ENCODE data around the gene OR2J2. TPM values are rescaled to one million over a fixed set of nuclear protein-coding genes. Genes with fewer than 3 reads are reported as not detected.

Gene OR2J2
- total and polyA plus RNA-seq, 4 donors, result not detected

DNA sequence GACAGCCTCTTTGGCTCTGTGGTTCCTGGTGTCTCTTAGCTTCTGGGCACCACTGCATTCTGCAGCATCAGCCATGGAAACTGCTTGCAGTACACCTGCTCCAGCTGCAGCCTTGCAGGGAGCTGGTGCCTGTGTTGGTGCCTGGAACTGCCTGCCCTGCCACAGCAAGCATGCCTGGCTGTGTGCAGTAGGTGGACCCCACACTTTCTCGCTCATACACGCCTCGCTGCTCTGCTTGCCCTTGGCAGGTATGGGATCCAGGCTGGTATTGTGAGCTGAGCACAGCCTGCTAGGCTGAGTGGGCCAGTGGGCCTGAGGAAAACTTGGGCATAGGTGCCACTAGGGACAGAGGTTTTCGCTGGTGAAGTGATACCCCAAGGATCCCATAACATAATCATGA lies 40.1 kb upstream of the OR2J2 start (continued):
- TF ChIP-seq, protein P1, sequence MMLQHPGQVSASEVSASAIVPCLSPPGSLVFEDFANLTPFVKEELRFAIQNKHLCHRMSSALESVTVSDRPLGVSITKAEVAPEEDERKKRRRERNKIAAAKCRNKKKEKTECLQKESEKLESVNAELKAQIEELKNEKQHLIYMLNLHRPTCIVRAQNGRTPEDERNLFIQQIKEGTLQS (IDR thresholded peaks at IDR 0.05), result no peak

DNA sequence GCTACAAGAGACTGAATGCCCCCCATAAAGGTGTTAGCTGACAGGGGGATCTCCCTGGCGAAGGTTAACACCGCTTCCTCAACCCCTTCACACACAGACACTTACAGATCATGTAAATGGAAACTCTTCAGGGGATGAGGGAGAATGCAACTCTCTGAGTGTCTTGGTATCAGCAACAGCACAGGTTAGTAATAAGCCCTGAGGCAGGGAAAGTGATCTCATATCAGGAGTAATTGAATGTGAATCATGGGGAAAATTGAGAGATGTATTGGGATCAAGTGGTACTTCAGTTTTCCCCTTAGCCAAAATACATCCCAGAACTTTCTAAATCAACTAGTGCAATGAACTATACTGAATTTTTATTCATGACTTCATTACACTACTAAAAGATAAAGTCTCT lies 39.0 kb upstream of the OR2J2 start:
- Histone ChIP-seq H3K4me3 (ENCODE audit: low read depth in 1 of 3, low read length in 3 of 3) (no peak overlapping the region), H3K36me3 (ENCODE audit: control insufficient read depth in 4 of 4, insufficient read depth in 3 of 4, low read depth in 1 of 4, low read length in 3 of 4) (no peaks in the 10 kb centered on the region), H3K9ac (ENCODE audit: low read depth in 1 of 2, low read length in 2 of 2) (no peak overlapping the region), H3K27ac (ENCODE audit: low read depth in 1 of 2, low read length in 2 of 2) (no peak overlapping the region), H3K9me3 (ENCODE audit: control insufficient read depth in 4 of 4, low read length in 3 of 4) (no peaks in the 10 kb centered on the region), H3K27me3 (ENCODE audit: control insufficient read depth in 4 of 4, insufficient read depth in 4 of 4, low read length in 3 of 4) (no peaks in the 10 kb centered on the region), H3K4me1 (ENCODE audit: control insufficient read depth in 4 of 4, insufficient read depth in 4 of 4, low read length in 3 of 4) (no peaks in the 10 kb centered on the region)
- DNase-seq (ENCODE audit: low spot score), result no peak
- TF ChIP-seq, protein P2, sequence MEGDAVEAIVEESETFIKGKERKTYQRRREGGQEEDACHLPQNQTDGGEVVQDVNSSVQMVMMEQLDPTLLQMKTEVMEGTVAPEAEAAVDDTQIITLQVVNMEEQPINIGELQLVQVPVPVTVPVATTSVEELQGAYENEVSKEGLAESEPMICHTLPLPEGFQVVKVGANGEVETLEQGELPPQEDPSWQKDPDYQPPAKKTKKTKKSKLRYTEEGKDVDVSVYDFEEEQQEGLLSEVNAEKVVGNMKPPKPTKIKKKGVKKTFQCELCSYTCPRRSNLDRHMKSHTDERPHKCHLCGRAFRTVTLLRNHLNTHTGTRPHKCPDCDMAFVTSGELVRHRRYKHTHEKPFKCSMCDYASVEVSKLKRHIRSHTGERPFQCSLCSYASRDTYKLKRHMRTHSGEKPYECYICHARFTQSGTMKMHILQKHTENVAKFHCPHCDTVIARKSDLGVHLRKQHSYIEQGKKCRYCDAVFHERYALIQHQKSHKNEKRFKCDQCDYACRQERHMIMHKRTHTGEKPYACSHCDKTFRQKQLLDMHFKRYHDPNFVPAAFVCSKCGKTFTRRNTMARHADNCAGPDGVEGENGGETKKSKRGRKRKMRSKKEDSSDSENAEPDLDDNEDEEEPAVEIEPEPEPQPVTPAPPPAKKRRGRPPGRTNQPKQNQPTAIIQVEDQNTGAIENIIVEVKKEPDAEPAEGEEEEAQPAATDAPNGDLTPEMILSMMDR (IDR thresholded peaks at IDR 0.05; ENCODE audit: low read depth, low read length, missing input control), result no peak
- TF ChIP-seq HNF4G (IDR thresholded peaks at IDR 0.05) (no peak), SP1 (IDR thresholded peaks at IDR 0.05) (no peak), RXRA (IDR thresholded peaks at IDR 0.05) (no peak), TAF1 (conservative IDR thresholded peaks at IDR 0.05) (no peak), HNF4A (conservative IDR thresholded peaks at IDR 0.05) (no peak)
- TF ChIP-seq, protein P3, sequence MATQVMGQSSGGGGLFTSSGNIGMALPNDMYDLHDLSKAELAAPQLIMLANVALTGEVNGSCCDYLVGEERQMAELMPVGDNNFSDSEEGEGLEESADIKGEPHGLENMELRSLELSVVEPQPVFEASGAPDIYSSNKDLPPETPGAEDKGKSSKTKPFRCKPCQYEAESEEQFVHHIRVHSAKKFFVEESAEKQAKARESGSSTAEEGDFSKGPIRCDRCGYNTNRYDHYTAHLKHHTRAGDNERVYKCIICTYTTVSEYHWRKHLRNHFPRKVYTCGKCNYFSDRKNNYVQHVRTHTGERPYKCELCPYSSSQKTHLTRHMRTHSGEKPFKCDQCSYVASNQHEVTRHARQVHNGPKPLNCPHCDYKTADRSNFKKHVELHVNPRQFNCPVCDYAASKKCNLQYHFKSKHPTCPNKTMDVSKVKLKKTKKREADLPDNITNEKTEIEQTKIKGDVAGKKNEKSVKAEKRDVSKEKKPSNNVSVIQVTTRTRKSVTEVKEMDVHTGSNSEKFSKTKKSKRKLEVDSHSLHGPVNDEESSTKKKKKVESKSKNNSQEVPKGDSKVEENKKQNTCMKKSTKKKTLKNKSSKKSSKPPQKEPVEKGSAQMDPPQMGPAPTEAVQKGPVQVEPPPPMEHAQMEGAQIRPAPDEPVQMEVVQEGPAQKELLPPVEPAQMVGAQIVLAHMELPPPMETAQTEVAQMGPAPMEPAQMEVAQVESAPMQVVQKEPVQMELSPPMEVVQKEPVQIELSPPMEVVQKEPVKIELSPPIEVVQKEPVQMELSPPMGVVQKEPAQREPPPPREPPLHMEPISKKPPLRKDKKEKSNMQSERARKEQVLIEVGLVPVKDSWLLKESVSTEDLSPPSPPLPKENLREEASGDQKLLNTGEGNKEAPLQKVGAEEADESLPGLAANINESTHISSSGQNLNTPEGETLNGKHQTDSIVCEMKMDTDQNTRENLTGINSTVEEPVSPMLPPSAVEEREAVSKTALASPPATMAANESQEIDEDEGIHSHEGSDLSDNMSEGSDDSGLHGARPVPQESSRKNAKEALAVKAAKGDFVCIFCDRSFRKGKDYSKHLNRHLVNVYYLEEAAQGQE (IDR thresholded peaks at IDR 0.05), result no peak
- 73% methylated on average over 2 of the region's 2 CpGs for WGBS

DNA sequence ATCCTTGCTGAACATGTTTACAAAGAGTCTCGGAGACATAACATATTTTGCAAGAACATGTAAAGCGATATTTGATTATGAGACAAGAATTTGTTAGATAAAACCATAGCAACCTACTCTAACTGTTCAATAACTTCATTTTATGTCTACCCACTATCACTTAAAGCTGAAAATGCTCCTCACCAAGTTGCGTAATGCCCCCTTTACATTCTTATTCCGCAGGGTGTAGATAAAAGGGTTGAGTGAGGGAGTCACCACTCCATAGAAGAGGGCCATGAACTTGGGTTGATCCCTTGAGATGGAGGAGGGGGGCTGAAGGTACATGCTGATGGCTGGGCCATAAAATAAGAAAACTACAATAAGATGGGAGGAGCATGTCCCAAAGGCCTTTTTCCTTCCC lies 33.0 kb upstream of the OR2J2 start:
- H3K4me1 ChIP-seq (ENCODE audit: control insufficient read depth in 4 of 4, insufficient read depth in 4 of 4, low read length in 3 of 4), result no peaks in the 10 kb centered on the region
- no peak for TF ChIP-seq NR2F2 (IDR thresholded peaks at IDR 0.05)
- no peak for TF ChIP-seq FOXA1 (IDR thresholded peaks at IDR 0.05)
- WGBS, result 92% methylated on average over 4 of the region's 4 CpGs
- no peak overlapping the region for H3K9ac ChIP-seq (ENCODE audit: low read depth in 1 of 2, low read length in 2 of 2)
- H3K9me3 ChIP-seq (ENCODE audit: control insufficient read depth in 4 of 4, low read length in 3 of 4), result no peaks in the 10 kb centered on the region
- no peaks in the 10 kb centered on the region for H3K36me3 ChIP-seq (ENCODE audit: control insufficient read depth in 4 of 4, insufficient read depth in 3 of 4, low read depth in 1 of 4, low read length in 3 of 4)
- no peak for DNase-seq (ENCODE audit: low spot score)
- H3K4me3 ChIP-seq (ENCODE audit: low read depth in 1 of 3, low read length in 3 of 3), result no peak overlapping the region
- H3K27me3 ChIP-seq (ENCODE audit: control insufficient read depth in 4 of 4, insufficient read depth in 4 of 4, low read length in 3 of 4), result no peaks in the 10 kb centered on the region
- no peak overlapping the region for H3K27ac ChIP-seq (ENCODE audit: low read depth in 1 of 2, low read length in 2 of 2)

DNA sequence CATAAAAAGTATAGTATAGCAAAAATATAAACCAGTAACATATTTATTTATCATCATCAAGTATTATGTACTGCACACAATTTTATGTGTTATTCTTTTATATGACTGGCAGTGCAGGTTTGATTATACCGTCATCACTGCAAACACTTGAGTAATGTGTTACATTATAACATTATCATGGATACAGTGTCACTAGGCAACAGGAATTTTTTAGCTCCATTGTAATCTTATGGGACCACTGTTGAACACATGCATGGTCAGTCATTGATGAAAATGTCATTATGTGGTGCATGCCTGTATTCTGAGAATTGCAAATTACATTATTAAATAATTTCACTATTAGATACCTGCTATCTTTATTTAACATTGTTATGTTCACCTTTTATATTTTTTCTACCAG lies 29.1 kb upstream of the OR2J2 start:
- 91% methylated on average over 1 of the region's 1 CpG for WGBS
- H3K9me3 ChIP-seq (ENCODE audit: control insufficient read depth in 4 of 4, low read length in 3 of 4), result no peaks in the 10 kb centered on the region
- H3K36me3 ChIP-seq (ENCODE audit: control insufficient read depth in 4 of 4, insufficient read depth in 3 of 4, low read depth in 1 of 4, low read length in 3 of 4), result no peaks in the 10 kb centered on the region
- H3K9ac ChIP-seq (ENCODE audit: low read depth in 1 of 2, low read length in 2 of 2), result no peak overlapping the region
- no peaks in the 10 kb centered on the region for H3K27me3 ChIP-seq (ENCODE audit: control insufficient read depth in 4 of 4, insufficient read depth in 4 of 4, low read length in 3 of 4)
- H3K4me1 ChIP-seq (ENCODE audit: control insufficient read depth in 4 of 4, insufficient read depth in 4 of 4, low read length in 3 of 4), result no peaks in the 10 kb centered on the region
- no peak overlapping the region for H3K4me3 ChIP-seq (ENCODE audit: low read depth in 1 of 3, low read length in 3 of 3)
- H3K27ac ChIP-seq (ENCODE audit: low read depth in 1 of 2, low read length in 2 of 2), result no peak overlapping the region
- no peak for DNase-seq (ENCODE audit: low spot score)
- TF ChIP-seq, protein P1 (IDR thresholded peaks at IDR 0.05), result no peak
- TF ChIP-seq HNF4A (conservative IDR thresholded peaks at IDR 0.05) (no peak), JUND (IDR thresholded peaks at IDR 0.05) (no peak), NR2F2 (IDR thresholded peaks at IDR 0.05) (no peak)
- TF ChIP-seq, protein P4, sequence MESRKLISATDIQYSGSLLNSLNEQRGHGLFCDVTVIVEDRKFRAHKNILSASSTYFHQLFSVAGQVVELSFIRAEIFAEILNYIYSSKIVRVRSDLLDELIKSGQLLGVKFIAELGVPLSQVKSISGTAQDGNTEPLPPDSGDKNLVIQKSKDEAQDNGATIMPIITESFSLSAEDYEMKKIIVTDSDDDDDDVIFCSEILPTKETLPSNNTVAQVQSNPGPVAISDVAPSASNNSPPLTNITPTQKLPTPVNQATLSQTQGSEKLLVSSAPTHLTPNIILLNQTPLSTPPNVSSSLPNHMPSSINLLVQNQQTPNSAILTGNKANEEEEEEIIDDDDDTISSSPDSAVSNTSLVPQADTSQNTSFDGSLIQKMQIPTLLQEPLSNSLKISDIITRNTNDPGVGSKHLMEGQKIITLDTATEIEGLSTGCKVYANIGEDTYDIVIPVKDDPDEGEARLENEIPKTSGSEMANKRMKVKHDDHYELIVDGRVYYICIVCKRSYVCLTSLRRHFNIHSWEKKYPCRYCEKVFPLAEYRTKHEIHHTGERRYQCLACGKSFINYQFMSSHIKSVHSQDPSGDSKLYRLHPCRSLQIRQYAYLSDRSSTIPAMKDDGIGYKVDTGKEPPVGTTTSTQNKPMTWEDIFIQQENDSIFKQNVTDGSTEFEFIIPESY (IDR thresholded peaks at IDR 0.05), result no peak
- TF ChIP-seq, protein P2 (IDR thresholded peaks at IDR 0.05; ENCODE audit: low read depth, low read length, missing input control), result no peak

Measured in liver (tissue), 9 donors.